Osteocyte (in vitro differentiated cells): ENCODE measurements around the gene CETN1. TPM values are rescaled to one million over a fixed set of nuclear protein-coding genes. Genes with fewer than 3 reads are reported as not detected.
A peak's percentile ranks its signal among the peaks of the same experiment; 100 is the strongest.

Experiments
- DNase-seq: peaks from one replicate; pipeline ENCODE4 v3.0.0; 2021; ENCODE audit warnings: mixed read lengths; ENCODE audit not compliant: unreplicated experiment; ENCODE audit errors: extremely low spot score
- H3K27ac Mint-ChIP-seq: one replicate; pipeline ENCODE4 v1.8.0; 2021; ENCODE audit warnings: mild to moderate bottlenecking, mixed read lengths; ENCODE audit not compliant: unreplicated experiment
- H3K27me3 Mint-ChIP-seq: one replicate; pipeline ENCODE4 v1.8.0; 2021; ENCODE audit warnings: mixed read lengths; ENCODE audit not compliant: unreplicated experiment
- H3K36me3 Mint-ChIP-seq: one replicate; pipeline ENCODE4 v1.8.0; 2021; ENCODE audit warnings: mixed read lengths; ENCODE audit not compliant: unreplicated experiment
- H3K4me1 Mint-ChIP-seq: one replicate; pipeline ENCODE4 v1.8.0; 2021; ENCODE audit warnings: mixed read lengths; ENCODE audit not compliant: unreplicated experiment
- H3K4me3 Mint-ChIP-seq: one replicate; pipeline ENCODE4 v1.8.0; 2021; ENCODE audit warnings: mild to moderate bottlenecking, moderate library complexity, mixed read lengths; ENCODE audit not compliant: unreplicated experiment
- H3K9me3 Mint-ChIP-seq: one replicate; pipeline ENCODE4 v1.8.0; 2021; ENCODE audit warnings: mixed read lengths; ENCODE audit not compliant: unreplicated experiment
- total RNA-seq: library from RNA; stranded (reverse); gene quantifications from 2 replicates; pipeline ENCODE4 v1.2.1, GENCODE V29; 2021
- TF ChIP-seq, protein P1 (sequence below): fragments of 200-600 bp; sonication (generic); IDR thresholded peaks from 2 replicates; pipeline ENCODE4 v1.5.0; 2021; ENCODE audit warnings: antibody characterized with exemption, mild to moderate bottlenecking, moderate library complexity

The CETN1 gene
- total RNA-seq, 1 donor from 2014 or later: not detected

- H3K36me3 Mint-ChIP-seq: no peaks in the 10 kb centered on the region
- H3K4me1 Mint-ChIP-seq: no peaks in the 10 kb centered on the region
- peaks cover 13% of the 10 kb centered on the region for H3K27me3 Mint-ChIP-seq
- DNase-seq: no peak
- no peaks in the 10 kb centered on the region for H3K9me3 Mint-ChIP-seq
- no peak overlapping the region for H3K4me3 Mint-ChIP-seq
- TF ChIP-seq, protein P1, sequence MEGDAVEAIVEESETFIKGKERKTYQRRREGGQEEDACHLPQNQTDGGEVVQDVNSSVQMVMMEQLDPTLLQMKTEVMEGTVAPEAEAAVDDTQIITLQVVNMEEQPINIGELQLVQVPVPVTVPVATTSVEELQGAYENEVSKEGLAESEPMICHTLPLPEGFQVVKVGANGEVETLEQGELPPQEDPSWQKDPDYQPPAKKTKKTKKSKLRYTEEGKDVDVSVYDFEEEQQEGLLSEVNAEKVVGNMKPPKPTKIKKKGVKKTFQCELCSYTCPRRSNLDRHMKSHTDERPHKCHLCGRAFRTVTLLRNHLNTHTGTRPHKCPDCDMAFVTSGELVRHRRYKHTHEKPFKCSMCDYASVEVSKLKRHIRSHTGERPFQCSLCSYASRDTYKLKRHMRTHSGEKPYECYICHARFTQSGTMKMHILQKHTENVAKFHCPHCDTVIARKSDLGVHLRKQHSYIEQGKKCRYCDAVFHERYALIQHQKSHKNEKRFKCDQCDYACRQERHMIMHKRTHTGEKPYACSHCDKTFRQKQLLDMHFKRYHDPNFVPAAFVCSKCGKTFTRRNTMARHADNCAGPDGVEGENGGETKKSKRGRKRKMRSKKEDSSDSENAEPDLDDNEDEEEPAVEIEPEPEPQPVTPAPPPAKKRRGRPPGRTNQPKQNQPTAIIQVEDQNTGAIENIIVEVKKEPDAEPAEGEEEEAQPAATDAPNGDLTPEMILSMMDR: no peak
- no peak overlapping the region for H3K27ac Mint-ChIP-seq
Observed at GRCh38 chr18:549967-550366, 30.2 kb upstream of the CETN1 start.

DNA sequence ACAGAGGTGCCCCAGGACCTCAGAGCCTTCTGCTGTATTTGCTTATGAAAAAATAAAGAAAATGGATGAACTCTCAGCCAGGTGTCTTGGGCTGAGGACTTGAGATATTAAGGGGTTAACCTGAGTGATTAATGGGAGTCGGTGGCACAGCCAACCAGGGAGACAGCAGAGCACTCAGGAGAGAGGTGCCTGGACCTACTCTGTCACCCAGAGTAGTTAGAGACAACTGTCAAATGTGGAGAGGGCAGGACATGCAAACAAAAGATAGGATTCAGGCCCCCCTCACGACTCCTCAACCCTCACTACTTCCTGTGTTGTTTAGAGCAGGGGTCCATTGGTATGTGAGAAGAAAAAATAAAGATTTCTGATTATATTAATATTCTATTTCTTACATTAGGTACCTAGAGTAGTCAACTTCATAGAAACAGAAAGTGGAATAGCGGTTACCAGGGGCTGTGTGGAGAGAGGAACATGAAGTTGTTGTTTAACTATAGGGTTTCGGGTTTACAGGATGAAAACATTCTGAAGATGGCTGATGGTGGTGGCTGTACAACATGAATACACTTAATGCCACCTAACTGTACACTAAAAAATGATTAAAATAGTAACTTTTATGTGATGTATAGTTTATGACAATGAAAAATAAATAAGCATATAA is 28.6 kb upstream of the CETN1 start:
- H3K4me3 Mint-ChIP-seq: no peak overlapping the region
- DNase-seq: no peak
- TF ChIP-seq, protein P1: no peak
- no peaks in the 10 kb centered on the region for H3K4me1 Mint-ChIP-seq
- no peak overlapping the region for H3K27ac Mint-ChIP-seq
- no peaks in the 10 kb centered on the region for H3K36me3 Mint-ChIP-seq
- no peaks in the 10 kb centered on the region for H3K9me3 Mint-ChIP-seq
- peaks cover 5% of the 10 kb centered on the region for H3K27me3 Mint-ChIP-seq

DNA sequence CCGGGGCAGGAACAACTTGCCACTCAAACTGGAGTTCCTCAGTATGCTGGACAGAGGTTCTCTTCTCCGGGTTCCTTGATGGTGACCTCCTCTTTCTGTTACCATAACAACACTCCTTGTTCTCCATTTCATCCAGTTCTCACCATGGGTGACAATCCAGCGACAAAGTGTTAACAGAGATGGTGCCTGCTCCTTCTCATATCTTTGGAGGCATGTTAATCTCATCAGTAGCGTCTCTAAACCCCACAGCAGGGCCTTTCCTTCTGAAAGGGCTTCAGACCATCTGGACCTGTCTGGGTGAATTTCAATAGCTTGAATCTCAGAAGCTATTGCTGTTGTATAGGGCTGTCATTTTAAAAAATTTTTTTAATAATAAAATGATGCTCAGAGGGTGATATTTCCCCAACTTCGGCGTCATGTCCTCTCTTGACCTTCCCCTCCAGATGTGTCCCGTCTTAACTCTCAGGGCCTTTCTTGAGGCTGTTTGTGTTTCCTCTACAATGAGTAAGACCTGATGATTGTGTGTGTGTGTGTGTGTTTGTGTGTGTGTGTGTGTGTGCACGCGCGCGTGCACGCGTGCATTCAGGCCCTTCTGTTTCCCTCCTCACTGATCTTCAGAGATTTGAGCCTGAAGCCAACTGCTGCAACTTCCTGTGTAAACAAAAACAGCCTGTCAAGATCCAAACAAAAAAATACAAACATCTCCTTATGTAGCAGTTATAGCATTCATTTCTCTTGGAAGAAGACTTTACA is 24.3 kb upstream of the CETN1 start:
- TF ChIP-seq, protein P1: no peak
- H3K27ac Mint-ChIP-seq: no peak overlapping the region
- H3K4me1 Mint-ChIP-seq: no peaks in the 10 kb centered on the region
- no peak overlapping the region for H3K4me3 Mint-ChIP-seq
- no peaks in the 10 kb centered on the region for H3K9me3 Mint-ChIP-seq
- DNase-seq: no peak
- no peaks in the 10 kb centered on the region for H3K27me3 Mint-ChIP-seq
- no peaks in the 10 kb centered on the region for H3K36me3 Mint-ChIP-seq

DNA sequence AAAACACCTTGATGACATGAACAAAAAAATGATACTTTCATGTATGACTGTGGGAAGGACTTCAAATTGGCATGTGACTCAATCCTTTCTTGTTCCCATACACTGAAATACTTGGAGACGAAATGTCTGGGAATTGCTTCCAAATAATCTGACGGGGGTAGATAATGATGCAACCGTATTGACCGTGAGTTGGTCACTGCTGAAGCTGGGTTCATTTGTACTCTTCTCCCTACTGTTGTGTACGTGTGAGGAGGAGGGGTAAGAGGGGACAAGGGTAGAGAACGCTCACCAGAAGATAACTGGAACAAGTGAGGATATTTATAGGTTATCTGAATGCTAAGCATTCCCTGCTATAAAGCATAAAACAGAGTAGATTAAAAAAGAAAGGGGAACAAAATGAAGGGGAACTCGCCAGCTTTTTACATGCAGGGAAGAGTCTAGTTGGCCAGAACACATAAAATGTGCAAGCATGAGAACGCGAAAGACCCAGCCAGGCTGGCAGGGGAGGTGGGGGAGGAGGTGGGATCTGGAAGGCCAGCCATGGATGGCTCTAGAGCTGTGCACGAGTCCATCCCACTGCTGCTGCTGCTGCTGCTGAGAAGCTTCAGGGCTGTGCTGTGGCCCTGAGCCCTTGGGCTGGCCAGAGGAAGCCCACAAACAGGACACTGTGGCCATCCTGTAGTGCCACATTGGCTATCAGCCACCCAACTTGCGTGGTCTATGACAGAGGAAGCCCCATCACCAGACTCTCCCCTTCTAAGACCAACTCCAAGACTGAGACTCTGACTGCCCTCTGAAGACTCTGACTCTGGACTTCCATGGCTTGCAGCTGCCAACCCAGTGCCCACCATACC is 15.2 kb upstream of the CETN1 start:
- no peak overlapping the region for H3K27ac Mint-ChIP-seq
- H3K36me3 Mint-ChIP-seq: no peaks in the 10 kb centered on the region
- peaks cover 32% of the 10 kb centered on the region for H3K27me3 Mint-ChIP-seq
- H3K4me3 Mint-ChIP-seq: no peak overlapping the region
- DNase-seq: peak; percentile 15
- no peaks in the 10 kb centered on the region for H3K9me3 Mint-ChIP-seq
- TF ChIP-seq, protein P1: no peak
- H3K4me1 Mint-ChIP-seq: no peaks in the 10 kb centered on the region
